Activated naive CD8-positive, alpha-beta T cell treated with anti-CD3 and anti-CD28 coated beads, Interleukin-2, amount 50 U/mL, for 24 hours (primary cell): ENCODE measurements around the gene EMC7.
"Not testable (repeated sequence)": the region's sequence is repeated elsewhere in the genome, so short reads cannot be mapped to it uniquely, and the experiment has no call there.

Experiments used
- ATAC-seq: fragments of 150-1000 bp; cut with Tn5 transposase; one replicate; pipeline ENCODE4 v1.10.0; 2021
- DNase-seq: peaks from one replicate; pipeline ENCODE4 v3.0.0; 2021
- H3K27ac Mint-ChIP-seq: one replicate; pipeline ENCODE4 v1.8.0; 2021; ENCODE audit warnings: mild to moderate bottlenecking, mixed read lengths
- H3K27me3 Mint-ChIP-seq: one replicate; pipeline ENCODE4 v1.8.0; 2021; ENCODE audit warnings: mixed read lengths
- H3K36me3 Mint-ChIP-seq: one replicate; pipeline ENCODE4 v1.8.0; 2021; ENCODE audit warnings: low read depth, mixed read lengths
- H3K4me1 Mint-ChIP-seq: one replicate; pipeline ENCODE4 v1.8.0; 2021; ENCODE audit warnings: mixed read lengths
- H3K4me3 Mint-ChIP-seq: one replicate; pipeline ENCODE4 v1.8.0; 2021; ENCODE audit warnings: mild to moderate bottlenecking, moderate library complexity, mixed read lengths
- H3K9me3 Mint-ChIP-seq: one replicate; pipeline ENCODE4 v1.8.0; 2021; ENCODE audit warnings: mixed read lengths

EMC7 gene

GRCh38 chr15:34101366-34102174 is at the start of gene EMC7, which contains the start of gene PGBD4:
EMC7 (minus strand) TSS chr15:34101862; CDS start chr15:34101839, 23 bp downstream.
PGBD4 (plus strand) TSS chr15:34102083; CDS start chr15:34102532, 449 bp downstream.
- Mint-ChIP-seq H3K4me3 (peak within 1 kb of the TSS; percentile 96), H3K27me3 (peaks cover 3% of the 10 kb centered on the region), H3K9me3 (peaks cover 15% of the 10 kb centered on the region), H3K27ac (peak within 1 kb of the TSS; percentile 100), H3K36me3 (peaks cover 38% of the 10 kb centered on the region), H3K4me1 (peaks cover 36% of the 10 kb centered on the region)
- ATAC-seq (peak; percentile 99), DNase-seq (peak; percentile 99)

DNA sequence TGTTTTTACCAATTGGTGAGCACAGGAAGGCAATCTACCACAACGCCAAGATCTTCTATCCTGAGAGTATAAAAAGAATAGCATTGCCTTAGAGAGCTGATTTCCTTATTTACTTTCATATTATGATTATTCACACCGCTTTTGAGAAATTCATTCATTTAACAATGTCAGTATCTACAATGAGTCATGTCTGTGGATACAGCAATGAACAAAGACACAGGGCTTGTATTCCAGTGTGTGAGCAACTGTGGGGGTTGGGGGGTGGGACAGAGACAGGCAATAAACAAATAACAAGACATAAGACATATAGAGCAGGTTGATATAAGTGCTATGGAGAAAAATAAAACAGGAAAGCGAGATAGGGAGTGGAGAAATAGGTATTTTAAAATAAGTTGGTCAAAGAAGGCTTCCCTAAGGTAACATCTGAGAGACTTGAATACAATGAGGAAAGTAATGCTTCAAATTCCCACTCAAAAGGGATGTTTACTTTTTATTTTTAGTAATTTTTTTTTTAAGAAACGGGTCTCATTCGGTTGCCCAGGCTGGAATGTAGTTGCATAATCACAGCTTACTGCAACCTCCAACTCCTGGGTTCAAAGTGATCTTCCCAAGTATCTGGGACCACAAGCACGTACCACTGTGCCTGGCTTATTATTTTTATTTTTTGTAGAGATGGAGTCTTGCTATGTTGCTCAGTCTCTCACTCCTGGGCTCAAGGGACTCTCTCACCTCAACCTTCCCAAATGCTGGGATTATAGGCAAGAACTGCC is 45.9 kb upstream of the EMC7 start:
- no peak for DNase-seq
- no peaks in the 10 kb centered on the region for H3K27me3 Mint-ChIP-seq
- H3K4me3 Mint-ChIP-seq = no peak overlapping the region
- H3K27ac Mint-ChIP-seq = no peak overlapping the region
- no peak for ATAC-seq
- H3K36me3 Mint-ChIP-seq = peaks cover 35% of the 10 kb centered on the region
- H3K4me1 Mint-ChIP-seq = no peaks in the 10 kb centered on the region
- H3K9me3 Mint-ChIP-seq = no peaks in the 10 kb centered on the region

DNA sequence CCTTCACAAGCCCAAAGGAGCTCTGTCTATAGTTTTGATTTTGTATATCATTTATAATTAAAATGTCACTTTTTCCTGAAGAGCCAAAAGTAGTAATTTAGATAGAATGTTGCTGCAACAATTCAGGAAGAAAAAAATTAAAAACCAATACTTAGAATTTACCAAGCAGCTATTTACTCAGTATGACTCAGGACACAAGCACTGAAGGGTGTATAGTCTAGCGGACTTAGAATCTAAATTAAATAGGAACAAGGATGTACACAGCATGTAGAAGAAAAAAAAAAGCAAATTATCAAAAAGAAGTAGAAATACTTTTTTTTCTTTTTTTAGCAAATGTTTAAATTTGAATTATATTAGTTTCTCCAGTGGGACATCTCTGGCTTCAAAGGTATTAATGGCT is 31.8 kb upstream of the EMC7 start:
- H3K9me3 Mint-ChIP-seq = no peaks in the 10 kb centered on the region
- H3K4me3 Mint-ChIP-seq = no peak overlapping the region
- no peak overlapping the region for H3K27ac Mint-ChIP-seq
- no peaks in the 10 kb centered on the region for H3K4me1 Mint-ChIP-seq
- peaks cover 4% of the 10 kb centered on the region for H3K36me3 Mint-ChIP-seq
- DNase-seq (no peak), ATAC-seq (no peak)
- no peaks in the 10 kb centered on the region for H3K27me3 Mint-ChIP-seq

- no peaks in the 10 kb centered on the region for H3K9me3 Mint-ChIP-seq
Measured at GRCh38 chr15:34132881-34133280, 31.2 kb upstream of the EMC7 start.

DNA sequence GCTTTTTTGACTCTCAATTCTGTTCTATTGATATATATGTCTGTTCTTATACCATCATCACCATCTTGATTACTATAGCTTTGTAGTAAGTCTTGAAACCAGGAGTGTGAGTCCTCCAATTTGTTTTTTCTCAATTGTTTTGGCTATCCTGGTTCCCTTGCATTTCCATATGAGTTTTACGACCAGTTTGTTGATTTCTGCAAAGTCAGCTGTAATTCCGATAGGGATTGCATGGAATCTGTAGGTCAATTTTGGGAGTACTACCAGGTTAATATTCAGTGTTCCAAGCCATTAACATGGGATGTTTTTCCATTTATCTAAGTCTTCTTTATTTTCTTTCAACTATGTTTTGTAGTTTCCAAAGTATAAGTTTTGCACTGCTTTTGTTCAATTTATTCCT is 27.2 kb upstream of the EMC7 start:
- no peak for ATAC-seq
- Mint-ChIP-seq H3K9me3 (peaks cover 4% of the 10 kb centered on the region), H3K36me3 (no peaks in the 10 kb centered on the region), H3K27me3 (no peaks in the 10 kb centered on the region), H3K4me3 (no peak overlapping the region), H3K4me1 (no peaks in the 10 kb centered on the region), H3K27ac (no peak overlapping the region)
- no peak for DNase-seq

More at GRCh38 chr15:34132881-34133280, 31.2 kb upstream of the EMC7 start:
- no peaks in the 10 kb centered on the region for H3K4me1 Mint-ChIP-seq
- DNase-seq (no peak), ATAC-seq (no peak)
- H3K27ac Mint-ChIP-seq = no peak overlapping the region
- H3K4me3 Mint-ChIP-seq = no peak overlapping the region
- H3K36me3 Mint-ChIP-seq = peaks cover 2% of the 10 kb centered on the region
- no peaks in the 10 kb centered on the region for H3K27me3 Mint-ChIP-seq

- H3K9me3 Mint-ChIP-seq = peaks cover 4% of the 10 kb centered on the region
Measured at GRCh38 chr15:34126522-34126921, 24.9 kb upstream of the EMC7 start.

DNA sequence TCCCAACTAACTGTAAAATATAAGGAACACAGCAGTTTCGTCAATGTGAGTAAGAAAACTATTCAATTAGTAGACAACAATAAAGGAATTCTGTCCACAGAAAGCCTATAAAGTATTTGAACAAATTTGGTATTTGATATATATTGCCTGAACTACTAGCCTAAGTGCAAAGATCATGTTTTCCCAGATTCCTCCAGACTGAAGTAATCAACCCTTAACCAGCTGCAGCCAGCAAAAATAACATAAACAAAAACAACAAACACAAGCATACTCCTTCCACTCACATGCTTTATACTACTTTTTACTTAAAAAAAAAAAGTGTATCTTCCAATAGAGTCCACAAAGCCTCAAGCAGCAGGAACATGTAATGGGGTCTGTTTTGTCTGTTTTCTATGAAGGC is 24.3 kb upstream of the EMC7 start:
- H3K27me3 Mint-ChIP-seq = peaks cover 6% of the 10 kb centered on the region
- no peak overlapping the region for H3K27ac Mint-ChIP-seq
- DNase-seq (no peak), ATAC-seq (no peak)
- no peaks in the 10 kb centered on the region for H3K36me3 Mint-ChIP-seq
- H3K4me3 Mint-ChIP-seq = no peak overlapping the region
- no peaks in the 10 kb centered on the region for H3K4me1 Mint-ChIP-seq
- peaks cover 4% of the 10 kb centered on the region for H3K9me3 Mint-ChIP-seq

More at GRCh38 chr15:34126522-34126921, 24.9 kb upstream of the EMC7 start:
- H3K4me1 Mint-ChIP-seq = no peaks in the 10 kb centered on the region
- no peak overlapping the region for H3K27ac Mint-ChIP-seq
- H3K4me3 Mint-ChIP-seq = no peak overlapping the region
- peaks cover 6% of the 10 kb centered on the region for H3K27me3 Mint-ChIP-seq
- H3K36me3 Mint-ChIP-seq = no peaks in the 10 kb centered on the region
- DNase-seq (no peak), ATAC-seq (no peak)

DNA sequence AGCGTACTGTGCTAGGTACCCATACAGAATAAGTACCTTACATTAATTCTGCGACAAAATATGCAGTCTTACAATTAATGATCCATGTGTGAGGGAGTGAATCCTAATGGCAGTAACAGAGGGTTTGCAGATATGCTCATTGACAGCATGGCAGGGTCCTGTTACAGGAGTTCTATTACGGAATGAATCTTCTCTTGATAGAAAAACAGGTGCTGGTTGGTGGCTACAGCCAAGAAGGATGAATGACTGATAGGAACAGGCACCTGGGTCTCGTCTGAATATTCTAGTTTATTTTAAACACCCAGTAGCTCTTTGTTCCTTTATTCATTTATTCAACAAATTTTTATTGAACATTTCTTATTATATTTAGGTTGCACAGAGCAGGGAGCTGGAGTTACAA is 23.0 kb upstream of the EMC7 start:
- no peak overlapping the region for H3K4me3 Mint-ChIP-seq
- H3K9me3 Mint-ChIP-seq = peaks cover 4% of the 10 kb centered on the region
- H3K4me1 Mint-ChIP-seq = no peaks in the 10 kb centered on the region
- H3K36me3 Mint-ChIP-seq = no peaks in the 10 kb centered on the region
- peaks cover 10% of the 10 kb centered on the region for H3K27me3 Mint-ChIP-seq
- ATAC-seq (no peak), DNase-seq (no peak)
- no peak overlapping the region for H3K27ac Mint-ChIP-seq

- Mint-ChIP-seq H3K27me3 (peaks cover 15% of the 10 kb centered on the region), H3K36me3 (no peaks in the 10 kb centered on the region), H3K9me3 (peaks cover 4% of the 10 kb centered on the region), H3K4me3 (no peak overlapping the region), H3K27ac (no peak overlapping the region), H3K4me1 (no peaks in the 10 kb centered on the region)
- DNase-seq (no peak), ATAC-seq (no peak)
Measured at GRCh38 chr15:34122771-34123183, 21.1 kb upstream of the EMC7 start.

GRCh38 chr15:34121786-34122185 is 20.1 kb upstream of the EMC7 start:
- not testable (repeated sequence) for H3K4me1 Mint-ChIP-seq, H3K4me3 Mint-ChIP-seq, ATAC-seq, H3K9me3 Mint-ChIP-seq, DNase-seq, H3K36me3 Mint-ChIP-seq, H3K27ac Mint-ChIP-seq
- peaks cover 23% of the 10 kb centered on the region for H3K27me3 Mint-ChIP-seq

- H3K27me3 Mint-ChIP-seq = peaks cover 23% of the 10 kb centered on the region
- not testable (repeated sequence) for ATAC-seq, H3K4me3 Mint-ChIP-seq, H3K36me3 Mint-ChIP-seq, DNase-seq, H3K4me1 Mint-ChIP-seq, H3K9me3 Mint-ChIP-seq, H3K27ac Mint-ChIP-seq
Measured at GRCh38 chr15:34120420-34120819, 18.8 kb upstream of the EMC7 start.

DNA sequence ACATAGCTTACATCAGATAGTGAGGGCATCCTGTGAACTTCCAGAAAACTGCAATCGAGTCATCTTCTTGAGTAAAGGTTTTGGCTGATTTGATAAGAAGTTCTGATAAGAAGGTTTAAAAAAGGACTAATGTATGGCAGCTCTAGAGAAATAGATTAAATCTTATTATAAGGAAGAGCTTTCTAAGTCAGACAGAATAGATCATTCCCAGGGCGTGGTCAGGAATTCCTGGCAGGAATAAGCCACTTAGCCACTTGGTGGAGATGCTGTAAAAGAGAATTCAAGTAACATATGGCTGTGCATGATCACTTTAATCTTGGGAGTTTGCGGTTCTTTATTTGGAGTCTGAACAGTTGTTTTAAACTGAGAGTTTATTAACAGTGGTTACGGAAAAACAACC is 17.6 kb upstream of the EMC7 start:
- Mint-ChIP-seq H3K4me1 (no peaks in the 10 kb centered on the region), H3K4me3 (no peak overlapping the region)

GRCh38 chr15:34116620-34117019 is 15.0 kb upstream of the EMC7 start:
- Mint-ChIP-seq H3K27me3 (peaks cover 17% of the 10 kb centered on the region), H3K27ac (no peak overlapping the region), H3K9me3 (no peaks in the 10 kb centered on the region), H3K36me3 (no peaks in the 10 kb centered on the region), H3K4me3 (no peak overlapping the region), H3K4me1 (no peaks in the 10 kb centered on the region)
- DNase-seq = no peak
- ATAC-seq = no peak

More for the DNA sequence above, 17.6 kb upstream of the EMC7 start:
- DNase-seq (no peak), ATAC-seq (no peak)
- no peaks in the 10 kb centered on the region for H3K36me3 Mint-ChIP-seq
- no peak overlapping the region for H3K27ac Mint-ChIP-seq
- no peaks in the 10 kb centered on the region for H3K9me3 Mint-ChIP-seq
- H3K27me3 Mint-ChIP-seq = peaks cover 23% of the 10 kb centered on the region

DNA sequence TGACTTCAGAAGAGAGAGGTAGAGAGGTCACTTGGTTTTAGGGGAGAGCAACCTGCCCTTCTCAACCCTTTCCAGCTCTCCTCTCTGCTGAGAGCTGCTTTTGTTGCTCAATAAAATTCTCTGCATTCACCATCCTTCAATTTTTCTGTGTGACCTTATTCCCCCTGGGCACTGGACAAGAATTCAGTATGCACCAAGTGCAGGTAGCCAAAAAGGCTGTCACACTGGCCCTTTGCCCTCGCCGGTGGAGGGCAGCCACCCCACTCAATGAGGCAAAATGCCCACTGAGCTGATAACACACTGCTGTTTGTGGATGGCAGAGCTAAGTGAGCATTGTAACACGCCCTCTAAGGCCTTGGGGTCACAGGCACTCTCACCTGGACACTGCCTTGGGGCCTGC is 13.1 kb upstream of the EMC7 start:
- no peaks in the 10 kb centered on the region for H3K9me3 Mint-ChIP-seq

DNA sequence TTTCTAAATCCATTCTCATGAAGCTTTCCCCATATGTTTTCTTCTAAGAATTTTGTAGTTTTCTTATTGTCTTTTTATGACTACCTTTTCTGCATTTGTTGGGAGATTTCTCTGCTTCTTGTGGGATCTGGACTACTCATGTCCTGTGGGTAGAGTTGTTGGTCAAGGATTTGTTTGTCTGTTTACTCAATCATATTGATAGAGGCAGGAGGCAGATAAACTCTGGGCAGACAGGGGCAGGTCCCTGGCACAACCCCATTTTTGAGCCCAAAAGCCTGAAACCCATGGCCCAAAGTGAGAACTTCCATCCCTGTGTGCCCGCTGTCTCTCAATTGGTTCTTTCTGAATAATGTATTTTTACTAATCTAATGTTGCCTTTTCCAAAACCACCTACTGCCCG is 12.6 kb upstream of the EMC7 start:
- DNase-seq = no peak
- ATAC-seq = no peak
- Mint-ChIP-seq H3K27ac (no peak overlapping the region), H3K27me3 (peaks cover 10% of the 10 kb centered on the region), H3K36me3 (no peaks in the 10 kb centered on the region), H3K4me3 (no peak overlapping the region), H3K9me3 (no peaks in the 10 kb centered on the region), H3K4me1 (no peaks in the 10 kb centered on the region)

More for the DNA sequence above, 13.1 kb upstream of the EMC7 start:
- peaks cover 13% of the 10 kb centered on the region for H3K27me3 Mint-ChIP-seq
- ATAC-seq (no peak), DNase-seq (no peak)
- no peaks in the 10 kb centered on the region for H3K36me3 Mint-ChIP-seq
- H3K4me3 Mint-ChIP-seq = no peak overlapping the region
- no peaks in the 10 kb centered on the region for H3K4me1 Mint-ChIP-seq
- no peak overlapping the region for H3K27ac Mint-ChIP-seq
